HG03095 (cell line): ENCODE data around the gene BEX3.
"Not testable (repeated sequence)": the region's sequence is repeated elsewhere in the genome, so short reads cannot be mapped to it uniquely, and the experiment has no call there.

Source experiments
- ATAC-seq: cut with Tn5 transposase; IDR thresholded peaks from one replicate; pipeline ENCODE4 v1.9.1; 2021; ENCODE audit warnings: moderate library complexity; ENCODE audit not compliant: unreplicated experiment

Gene BEX3

GRCh38 chrX:103378990-103379389 lies 2.7 kb downstream of the BEX3 start:
- no peak for ATAC-seq

GRCh38 chrX:103382877-103383276 lies 6.5 kb downstream of the BEX3 start:
- ATAC-seq, result no peak

- no peak for ATAC-seq
Measured at GRCh38 chrX:103384672-103385071, 8.3 kb downstream of the BEX3 start.

- ATAC-seq, result not testable (repeated sequence)
Measured at GRCh38 chrX:103385283-103385830, 9.0 kb downstream of the BEX3 start.

GRCh38 chrX:103386332-103386731 lies 10.0 kb downstream of the BEX3 start:
- ATAC-seq, result no peak

GRCh38 chrX:103393487-103393886 lies 17.1 kb downstream of the BEX3 start:
- ATAC-seq, result no peak

- no peak for ATAC-seq
Measured at GRCh38 chrX:103396186-103396585, 19.8 kb downstream of the BEX3 start.

GRCh38 chrX:103396660-103397059 lies 20.3 kb downstream of the BEX3 start:
- ATAC-seq, result no peak

GRCh38 chrX:103397707-103398106 lies 21.4 kb downstream of the BEX3 start:
- no peak for ATAC-seq

GRCh38 chrX:103398421-103398864 lies 22.1 kb downstream of the BEX3 start:
- no peak for ATAC-seq

- ATAC-seq, result no peak
Measured at GRCh38 chrX:103399744-103400143, 23.4 kb downstream of the BEX3 start.

- no peak for ATAC-seq
Measured at GRCh38 chrX:103400931-103401330, 24.6 kb downstream of the BEX3 start.

- peak; percentile 97 for ATAC-seq
Measured at GRCh38 chrX:103404231-103405008, 28.1 kb downstream of the BEX3 start.

GRCh38 chrX:103405009-103405333 lies 28.6 kb downstream of the BEX3 start:
- no peak for ATAC-seq

GRCh38 chrX:103406256-103406655 lies 29.9 kb downstream of the BEX3 start:
- no peak for ATAC-seq

GRCh38 chrX:103407776-103408175 lies 31.4 kb downstream of the BEX3 start:
- no peak for ATAC-seq

- not testable (repeated sequence) for ATAC-seq
Measured at GRCh38 chrX:103411721-103412120, 35.4 kb downstream of the BEX3 start.

GRCh38 chrX:103413705-103414387 lies 37.5 kb downstream of the BEX3 start:
- ATAC-seq, result no peak

- ATAC-seq, result no peak
Measured at GRCh38 chrX:103414561-103414960, 38.2 kb downstream of the BEX3 start.

GRCh38 chrX:103415068-103415467 lies 38.7 kb downstream of the BEX3 start:
- no peak for ATAC-seq

GRCh38 chrX:103415528-103415927 lies 39.2 kb downstream of the BEX3 start:
- no peak for ATAC-seq

GRCh38 chrX:103417370-103417769 lies 41.0 kb downstream of the BEX3 start:
- no peak for ATAC-seq
